ENCODE data around the gene DNMT3B. TPM values are rescaled to one million over a fixed set of nuclear protein-coding genes. Genes with fewer than 3 reads are reported as not detected.

Gene DNMT3B
- total and polyA plus RNA-seq, 9 of the 15 experiments (the other 6 are each of a cell fraction or from before 2014, with no cell fraction given), result 9.3 to 74.8 (median 49.1) TPM

- TF ChIP-seq SMAD4 (CRISPR knock-in tag; conservative IDR thresholded peaks at IDR 0.05) (peak; percentile 96), MTA1 (IDR thresholded peaks at IDR 0.05; ENCODE audit: borderline replicate concordance) (peak; percentile 93), NCOR1 (IDR thresholded peaks at IDR 0.05) (peak; percentile 98), TAF1 (IDR thresholded peaks at IDR 0.05; ENCODE audit: control insufficient read depth, extremely low read depth, insufficient read depth, low read length, severe bottlenecking) (no peak), POLR3G (IDR thresholded peaks at IDR 0.05; ENCODE audit: extremely low read depth, insufficient read length, insufficient replicate concordance) (no peak), RUNX1 (IDR thresholded peaks at IDR 0.05; ENCODE audit: low read depth) (no peak), BHLHE40 (IDR thresholded peaks at IDR 0.05; ENCODE audit: low read length) (peak; percentile 70), ZNF766 (CRISPR knock-in tag; conservative IDR thresholded peaks at IDR 0.05) (peak; percentile 89; the same call in 1 of the 2 replicates), HNRNPLL (IDR thresholded peaks at IDR 0.05; ENCODE audit: low read depth, low read length, poor library complexity, severe bottlenecking) (no peak), TCF3 (CRISPR knock-in tag; IDR thresholded peaks at IDR 0.05) (peak; percentile 98), EZH2 (IDR thresholded peaks at IDR 0.05; ENCODE audit: borderline replicate concordance, low read depth, low read length) (no peak), TGIF2 (CRISPR knock-in tag; IDR thresholded peaks at IDR 0.05) (no peak), ZBTB34 (CRISPR knock-in tag; IDR thresholded peaks at IDR 0.05) (no peak), ZNF140 (CRISPR knock-in tag; IDR thresholded peaks at IDR 0.05) (no peak), SMARCC2 (IDR thresholded peaks at IDR 0.05; ENCODE audit: low read depth) (peak; percentile 84), NFYB (IDR thresholded peaks at IDR 0.05; ENCODE audit: extremely low read depth, insufficient read length) (no peak), HMG20A (CRISPR knock-in tag; conservative IDR thresholded peaks at IDR 0.05) (no peak), NCOA6 (IDR thresholded peaks at IDR 0.05) (0 out of 2 replicates have a peak, but pooled peaks have one; percentile 33), ZNF3 (CRISPR knock-in tag; IDR thresholded peaks at IDR 0.05) (no peak), CBFA2T2 (conservative IDR thresholded peaks at IDR 0.05) (peak; percentile 99), ZNF280B (CRISPR knock-in tag; IDR thresholded peaks at IDR 0.05) (no peak), ZNF507 (tag; conservative IDR thresholded peaks at IDR 0.05) (no peak), RNF219 (CRISPR knock-in tag; IDR thresholded peaks at IDR 0.05) (no peak), ZNF764 (CRISPR knock-in tag; IDR thresholded peaks at IDR 0.05; ENCODE audit: low read depth) (no peak), SREBF1 (IDR thresholded peaks at IDR 0.05; ENCODE audit: borderline replicate concordance, low read depth, low read length) (no peak)
These were observed 9.5 kb upstream of the DNMT3B start (continued) for GRCh38 chr20:32752458-32753250.

Data from K562 (cell line).